ENCODE data around the gene KYNU.
"Not testable (repeated sequence)": the region's sequence is repeated elsewhere in the genome, so short reads cannot be mapped to it uniquely, and the experiment has no call there.

Gene KYNU

DNA sequence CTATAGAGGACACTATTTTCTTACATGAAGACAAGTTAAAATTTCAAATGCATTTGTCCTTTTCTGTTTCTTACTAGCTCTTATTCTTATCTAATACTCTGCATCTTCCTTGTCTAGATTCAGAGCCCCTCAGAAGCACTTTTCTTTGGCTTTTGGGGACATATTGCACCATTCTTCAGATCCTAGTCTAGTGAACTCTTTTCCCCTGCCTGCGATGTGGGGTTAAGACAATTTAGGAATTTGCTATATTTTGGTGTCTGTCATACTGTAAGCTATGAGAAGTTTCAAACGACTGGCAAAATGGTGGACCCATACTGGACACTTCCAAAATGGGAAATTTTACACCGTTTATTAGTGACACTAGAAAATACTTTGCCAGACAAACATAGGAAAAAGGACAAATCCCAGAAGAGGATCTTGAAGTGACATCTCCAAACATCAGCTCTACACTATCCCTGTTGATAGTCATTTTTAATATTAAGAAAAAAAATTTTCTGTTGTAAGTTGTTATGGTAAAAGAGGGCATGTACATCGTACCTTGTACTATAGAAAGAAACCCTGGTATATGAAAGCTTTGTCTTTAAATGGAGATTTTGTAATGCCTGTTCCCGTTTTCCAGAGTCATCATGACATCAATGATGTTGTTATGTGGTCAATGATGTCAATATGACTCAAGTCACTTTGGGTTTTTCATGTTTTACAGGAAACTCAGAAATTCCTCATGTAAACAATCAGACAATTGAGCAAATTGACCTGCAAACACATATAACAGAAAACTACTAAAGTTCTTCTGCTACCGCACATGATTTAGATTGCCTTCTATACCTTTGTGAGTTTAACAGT is 4.4 kb upstream of the KYNU start:
- no peak for DNase-seq

DNA sequence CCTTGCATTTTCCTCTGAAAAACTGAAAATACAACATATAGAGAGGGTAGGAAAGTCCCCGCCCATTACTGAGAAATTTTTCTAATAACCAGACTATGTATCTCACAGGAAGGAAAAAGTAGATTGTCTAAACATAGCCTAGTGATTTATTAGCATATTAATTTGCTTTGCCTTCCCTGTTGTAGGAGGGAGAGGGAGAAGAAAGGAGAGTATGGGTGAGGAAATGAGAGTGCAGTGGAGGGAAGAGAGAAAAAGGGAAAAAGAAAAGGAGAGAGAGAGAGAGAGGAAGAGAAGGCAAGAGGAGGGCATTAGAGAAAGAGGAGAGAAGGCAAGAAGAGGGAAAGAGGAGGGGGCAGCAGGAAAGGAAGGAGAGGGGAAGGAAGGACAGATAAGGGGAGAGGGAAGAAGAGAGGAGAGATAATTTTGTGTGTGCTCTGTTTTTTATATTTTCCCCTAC is 3.6 kb upstream of the KYNU start:
- DNase-seq: no peak

DNA sequence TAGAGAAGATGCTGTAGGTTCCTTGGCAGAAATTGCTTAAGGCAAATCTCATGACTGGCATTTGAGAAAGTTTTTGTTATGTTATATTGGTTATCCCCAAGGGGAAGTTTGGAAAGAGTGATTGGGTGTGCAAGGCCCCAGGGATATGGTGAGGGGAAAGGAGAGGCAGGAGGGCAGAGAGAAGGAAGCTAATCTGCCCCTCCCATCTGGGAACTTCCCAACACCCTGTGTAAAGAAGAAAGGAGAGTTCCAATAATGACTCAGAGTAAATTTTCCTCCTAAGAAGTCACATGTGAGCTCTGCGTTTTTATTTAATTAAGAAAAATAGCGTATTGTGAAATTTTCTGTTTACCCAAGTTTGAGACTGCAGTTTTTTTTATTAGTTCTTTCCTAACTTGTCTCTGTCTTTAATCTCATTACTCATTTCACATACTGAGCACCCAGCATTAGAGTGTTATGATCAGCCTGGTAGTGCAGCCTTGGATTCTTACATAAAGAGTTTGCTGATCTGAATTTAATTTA is 3.1 kb upstream of the KYNU start:
- no peak for DNase-seq

DNA sequence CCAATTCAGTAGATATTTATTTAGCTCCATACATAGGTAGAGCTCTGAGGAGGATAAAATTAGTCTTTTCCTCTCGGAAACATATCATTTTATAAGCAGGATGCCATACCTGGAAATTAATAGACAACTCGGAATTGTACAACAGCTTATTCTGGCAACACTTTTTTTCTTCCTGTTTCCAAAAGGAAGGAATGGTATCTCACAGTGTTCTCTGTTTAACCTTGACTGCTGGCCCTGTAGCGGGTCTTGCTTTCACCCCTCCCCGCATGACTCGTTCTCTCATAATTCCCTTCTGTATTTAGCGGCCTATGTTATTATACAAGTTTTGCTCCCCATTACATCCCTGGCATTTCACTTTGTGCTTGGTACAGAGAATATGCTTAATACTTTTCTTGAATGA is 2.5 kb upstream of the KYNU start:
- no peak for DNase-seq

DNA sequence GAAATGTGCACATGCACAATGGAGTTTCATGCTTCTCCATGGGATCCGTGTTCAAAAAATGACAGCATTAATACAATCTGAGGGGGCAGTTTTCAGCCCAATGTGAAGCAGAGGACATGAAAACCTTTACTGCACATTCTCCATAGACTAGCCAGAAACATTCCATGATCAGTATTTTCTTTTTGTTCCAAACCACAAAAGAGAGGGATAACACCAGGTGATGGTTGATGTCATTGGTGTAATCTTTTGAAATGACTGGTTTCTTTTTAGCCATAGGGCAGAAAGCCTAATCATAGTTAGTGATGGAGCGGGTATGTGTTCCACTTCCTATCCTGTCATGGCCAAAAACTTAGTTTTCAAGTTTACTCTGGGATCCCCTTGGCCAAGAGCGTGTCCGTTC is 1.8 kb upstream of the KYNU start:
- DNase-seq: no peak

DNA sequence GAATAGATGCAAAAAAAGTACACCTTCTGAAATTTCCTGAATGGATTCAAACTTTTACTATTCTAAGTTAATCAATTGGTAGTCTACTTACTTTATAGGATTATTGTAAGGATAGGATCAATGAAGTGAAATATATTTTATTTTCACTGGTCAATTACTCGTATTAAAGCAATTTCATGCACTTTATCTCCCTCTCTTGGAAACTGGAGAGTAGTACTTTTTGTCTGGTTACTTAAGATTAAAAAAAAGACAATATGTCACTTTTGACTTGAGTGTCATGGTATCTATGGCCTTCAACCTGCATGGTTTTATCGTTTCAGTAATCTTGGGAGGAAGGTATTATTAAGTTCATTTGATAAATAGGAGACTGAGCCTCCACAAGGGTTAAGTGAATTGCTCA is 1.0 kb upstream of the KYNU start:
- no peak for DNase-seq

DNA sequence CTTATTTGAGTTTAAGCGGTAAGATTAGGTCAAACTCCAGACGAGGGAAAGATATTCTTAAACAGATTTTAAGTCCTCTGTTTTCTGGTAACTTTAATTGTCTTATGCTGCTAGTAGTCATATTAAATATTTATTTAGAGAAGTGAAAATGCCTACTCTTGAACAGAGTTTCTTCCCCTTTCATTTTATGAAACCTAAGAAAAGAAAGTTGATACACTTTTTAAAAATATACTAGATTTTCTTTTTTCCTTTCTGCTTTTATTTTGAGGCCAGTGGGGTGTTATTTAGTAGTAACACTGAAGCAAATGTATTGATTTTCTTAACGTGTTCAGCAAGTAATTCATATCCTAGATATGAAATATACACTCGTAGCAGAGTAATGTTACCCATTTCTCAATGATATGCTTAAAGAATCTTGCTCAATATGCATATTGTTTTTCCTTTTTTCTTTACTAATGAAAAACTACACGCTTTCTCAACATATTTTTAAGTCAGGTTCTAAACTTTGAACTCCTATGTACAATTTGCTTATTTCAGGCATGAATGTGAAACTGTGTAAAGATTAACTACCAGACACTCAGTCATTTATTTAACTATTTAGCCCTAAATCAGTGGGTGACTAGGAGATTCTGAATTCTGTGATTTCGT is 691 bp downstream of the KYNU start:
- no peak for DNase-seq

DNA sequence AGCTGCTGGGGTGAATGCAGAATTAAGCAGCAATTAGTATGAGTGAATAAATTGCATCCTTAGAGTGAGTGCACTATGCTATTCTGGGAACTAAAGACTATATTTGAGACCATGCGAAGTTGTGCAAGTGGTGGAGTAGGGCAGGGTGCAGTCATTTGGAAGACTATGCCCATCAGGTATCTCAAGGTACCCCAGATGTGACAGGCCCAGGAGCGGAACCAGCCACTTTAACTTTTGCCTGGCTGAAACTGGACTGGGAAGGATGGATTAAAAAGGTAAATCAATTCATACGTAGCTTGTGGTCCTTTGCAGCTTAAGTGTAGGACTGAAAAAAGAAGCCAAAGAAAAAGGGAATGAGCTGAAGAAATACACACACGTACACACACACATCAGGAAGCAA is 1.7 kb downstream of the KYNU start:
- DNase-seq: no peak

DNA sequence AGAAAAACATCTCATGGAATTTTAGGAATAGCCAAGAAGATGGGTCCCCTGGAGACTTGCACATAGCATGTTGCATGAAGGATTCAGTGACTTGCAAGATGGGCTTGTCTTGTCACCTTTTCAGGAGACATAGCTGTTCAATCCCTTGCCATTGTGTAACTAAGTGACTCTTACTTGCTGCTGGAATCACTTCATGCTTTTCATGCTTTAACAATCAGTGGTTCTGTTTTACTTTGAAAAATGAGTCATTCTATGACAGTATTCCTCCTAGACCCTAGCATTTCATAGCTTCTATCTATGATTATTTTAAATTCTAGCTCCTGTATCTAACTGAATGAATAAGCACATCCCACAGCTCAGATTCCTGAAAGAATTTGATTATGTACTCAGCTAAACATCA is 2.8 kb downstream of the KYNU start:
- no peak for DNase-seq

DNA sequence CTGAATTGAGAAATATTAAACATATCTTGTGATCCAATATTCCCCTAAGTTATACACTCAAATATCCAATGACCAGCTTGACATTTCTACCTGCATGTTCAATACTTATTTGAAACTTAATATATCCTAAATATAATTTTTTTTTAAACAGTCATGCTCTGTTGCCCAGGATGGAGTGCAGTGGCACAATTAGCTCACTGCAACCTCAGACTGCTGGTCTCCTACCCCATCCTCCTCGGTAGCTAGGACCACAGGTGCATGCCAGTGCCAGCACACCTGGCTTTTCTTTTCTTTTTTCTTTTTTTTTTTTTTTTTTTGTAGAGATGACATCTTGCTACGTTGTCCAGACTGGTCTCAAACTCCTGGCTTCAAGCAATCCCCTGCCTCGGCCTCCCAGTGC is 4.2 kb downstream of the KYNU start:
- DNase-seq: no peak

DNA sequence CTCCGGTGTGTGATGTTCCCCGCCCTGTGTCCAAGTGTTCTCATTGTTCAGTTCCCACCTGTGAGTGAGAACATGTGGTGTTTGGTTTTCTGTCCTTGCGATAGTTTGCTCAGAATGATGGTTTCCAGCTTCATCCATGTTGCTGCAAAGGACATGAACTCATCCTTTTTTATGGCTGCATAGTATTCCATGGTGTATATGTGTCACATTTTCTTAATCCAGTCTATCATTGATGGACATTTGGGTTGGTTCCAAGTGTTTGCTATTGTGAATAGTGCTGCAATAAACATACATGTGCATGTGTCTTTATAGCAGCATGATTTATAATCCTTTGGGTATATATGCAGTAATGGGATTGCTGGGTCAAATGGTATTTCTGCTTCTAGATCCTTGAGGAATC is 5.0 kb downstream of the KYNU start:
- not testable (repeated sequence) for DNase-seq

DNA sequence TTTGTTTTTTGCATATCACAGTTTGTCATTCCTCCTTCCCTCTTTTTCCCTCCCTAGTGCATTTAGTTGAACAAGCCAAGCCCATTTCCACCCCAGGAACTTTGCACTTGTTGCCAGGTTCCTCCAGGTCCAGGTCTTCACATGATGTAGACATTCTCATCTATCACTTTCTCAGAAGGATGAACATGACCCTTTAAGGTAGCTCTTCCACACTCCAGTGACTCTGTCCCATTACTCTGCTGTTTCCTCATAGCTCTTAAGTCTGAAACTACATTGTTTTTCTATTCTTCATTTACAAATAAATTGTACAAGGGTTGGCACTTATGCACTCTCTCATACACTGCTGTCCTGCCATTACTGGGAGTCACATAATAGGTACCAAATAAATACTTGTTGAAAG is 6.1 kb downstream of the KYNU start:
- DNase-seq: no peak

DNA sequence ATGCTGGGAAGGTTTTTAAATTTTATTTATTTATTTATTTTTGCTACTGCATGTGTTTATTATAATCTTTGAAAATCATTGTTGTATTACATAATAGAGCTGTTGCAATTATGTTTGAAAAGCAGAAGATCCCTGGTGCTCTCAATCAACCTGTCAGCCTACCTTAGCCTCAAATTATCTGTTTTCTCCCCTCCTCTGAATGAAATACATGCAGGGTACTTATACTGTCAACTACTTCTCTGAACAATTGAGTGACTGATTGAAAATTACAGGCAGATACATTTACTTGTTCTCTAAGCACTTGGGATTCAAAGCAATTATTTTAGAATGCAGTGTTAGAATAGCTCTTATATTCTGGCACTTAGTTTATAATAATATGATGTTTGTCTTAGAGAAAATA is 8.1 kb downstream of the KYNU start:
- DNase-seq: no peak

DNA sequence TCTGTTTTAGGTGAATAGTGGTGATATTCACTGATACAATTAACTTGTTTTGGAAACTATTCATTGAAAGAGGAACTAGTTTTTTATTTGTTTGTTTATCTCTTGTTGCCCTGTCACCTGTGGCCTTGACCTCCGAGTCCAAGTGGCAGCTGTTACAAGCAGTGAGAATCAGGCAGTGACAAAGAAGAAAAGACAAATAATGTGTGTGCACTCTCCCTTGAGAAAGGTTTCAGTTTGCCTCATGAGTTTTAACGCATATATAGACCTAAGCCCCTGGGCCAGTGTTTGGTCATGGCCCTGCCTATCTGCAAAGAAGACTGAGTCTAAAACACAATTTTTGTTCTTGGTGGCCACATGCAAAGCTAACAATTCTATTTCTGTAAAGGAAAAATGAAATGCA is 15.3 kb downstream of the KYNU start:
- no peak for DNase-seq

DNA sequence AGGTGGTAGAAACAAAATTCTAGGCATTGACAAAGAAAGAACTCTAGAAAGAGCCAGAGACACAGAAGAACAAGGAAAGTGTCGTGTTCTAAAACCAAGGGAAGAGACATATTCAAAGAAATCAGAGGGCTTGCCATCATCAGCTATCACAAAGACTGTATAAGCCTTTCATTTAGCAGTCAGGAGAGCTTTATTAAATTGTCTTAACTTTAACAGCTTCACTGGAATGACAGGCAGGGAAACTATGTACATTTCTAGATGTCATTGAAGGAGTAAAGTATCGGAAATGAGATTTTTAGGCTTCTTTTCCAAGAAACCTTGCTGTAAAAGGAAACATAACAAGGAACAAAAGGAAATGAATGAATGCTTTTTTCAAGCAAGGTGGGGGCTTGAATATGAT is 15.8 kb downstream of the KYNU start:
- DNase-seq: no peak

DNA sequence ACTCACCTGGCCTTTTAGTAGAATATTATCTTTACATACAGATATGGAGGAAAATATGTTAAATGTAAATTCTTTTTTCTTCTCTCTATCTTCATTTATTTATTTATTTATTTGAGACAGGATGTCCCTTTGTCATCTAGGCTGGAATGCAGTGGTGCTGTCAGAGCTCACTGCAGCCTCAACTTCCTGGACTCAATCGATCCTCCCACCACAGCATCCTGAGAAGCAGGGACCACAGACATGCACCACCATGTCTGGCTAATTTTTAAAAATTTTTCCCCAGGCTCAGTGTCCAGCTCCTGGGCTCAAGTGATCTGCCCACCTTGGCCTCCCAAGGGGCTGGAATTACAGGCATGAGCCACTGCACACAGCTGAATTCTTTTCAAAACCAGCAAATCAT is 20.3 kb downstream of the KYNU start:
- no peak for DNase-seq

DNA sequence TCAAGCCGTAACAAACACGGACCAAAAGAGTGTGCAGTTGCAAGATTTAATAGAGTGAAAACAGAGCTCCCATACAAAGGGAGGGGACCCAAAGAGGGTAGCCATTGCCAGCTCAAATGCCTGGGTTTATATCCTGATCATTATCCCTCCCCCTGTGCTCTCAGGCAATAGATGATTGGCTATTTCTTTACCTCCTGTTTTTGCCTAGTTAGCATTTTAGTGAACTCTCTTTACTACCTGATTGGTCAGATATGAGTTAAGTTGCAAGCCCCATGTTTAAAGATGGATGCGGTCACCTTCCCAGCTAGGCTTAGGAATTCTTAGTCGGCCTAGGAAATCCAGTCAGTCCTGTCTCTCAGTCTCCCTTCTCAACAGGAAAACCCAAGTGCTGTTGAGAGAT is 22.9 kb downstream of the KYNU start:
- not testable (repeated sequence) for DNase-seq

DNA sequence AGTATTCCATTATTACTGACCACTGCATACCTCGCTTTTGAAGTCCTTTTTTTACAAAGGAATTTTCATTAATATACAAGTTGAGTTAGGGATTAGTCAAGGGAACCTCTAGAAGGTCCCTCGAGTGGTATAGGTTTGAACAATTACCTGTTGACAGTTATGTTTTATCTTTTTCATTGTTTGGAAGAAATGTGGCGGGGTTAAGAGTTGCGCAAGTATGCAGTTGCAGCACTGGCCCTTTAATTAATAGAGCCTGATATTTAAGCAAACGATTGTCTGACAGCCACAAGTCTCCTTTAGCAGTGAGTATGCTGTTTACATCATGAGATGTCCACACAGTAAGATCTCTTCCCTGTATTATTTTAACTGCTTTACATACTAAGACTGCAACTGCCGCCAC is 24.3 kb downstream of the KYNU start:
- DNase-seq: no peak

DNA sequence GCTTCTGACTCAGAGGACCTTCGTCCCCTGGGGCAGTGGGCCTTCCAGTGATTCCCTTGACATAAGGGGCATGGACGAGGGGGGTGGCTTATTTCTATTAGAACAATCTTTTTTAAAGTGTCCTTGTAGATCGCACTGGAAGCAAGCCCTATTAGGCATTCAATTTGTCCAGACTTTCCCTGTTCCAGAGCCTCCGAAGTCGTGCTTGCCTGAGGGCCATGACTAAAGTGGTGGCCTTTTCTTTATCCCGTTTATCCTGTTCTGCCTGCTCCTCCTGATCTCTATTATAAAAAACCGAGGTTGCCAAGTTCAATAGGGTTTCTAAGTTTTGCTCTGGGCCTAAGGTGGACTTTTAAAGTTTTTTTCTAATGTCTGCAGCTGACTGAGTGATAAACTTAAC is 26.3 kb downstream of the KYNU start:
- not testable (repeated sequence) for DNase-seq

DNA sequence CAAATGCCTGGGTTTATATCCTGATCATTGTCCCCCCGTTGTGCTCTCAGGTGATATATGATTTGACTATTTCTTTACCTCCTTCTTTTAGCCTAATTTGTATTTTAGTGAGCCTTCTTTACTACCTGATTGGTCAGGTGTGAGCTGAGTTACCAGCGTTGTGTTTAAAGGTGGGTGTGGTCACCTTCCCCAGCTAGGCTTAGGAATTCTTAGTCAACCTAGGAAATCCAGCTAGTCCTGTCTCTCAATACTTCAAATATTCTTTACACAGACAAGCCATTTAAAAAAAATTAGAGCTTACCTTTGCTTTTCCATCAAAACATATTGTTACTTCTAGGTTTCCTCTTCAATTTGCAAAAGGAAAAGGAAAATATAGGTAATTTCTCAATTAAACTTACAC is 30.2 kb downstream of the KYNU start:
- no peak for DNase-seq

DNA sequence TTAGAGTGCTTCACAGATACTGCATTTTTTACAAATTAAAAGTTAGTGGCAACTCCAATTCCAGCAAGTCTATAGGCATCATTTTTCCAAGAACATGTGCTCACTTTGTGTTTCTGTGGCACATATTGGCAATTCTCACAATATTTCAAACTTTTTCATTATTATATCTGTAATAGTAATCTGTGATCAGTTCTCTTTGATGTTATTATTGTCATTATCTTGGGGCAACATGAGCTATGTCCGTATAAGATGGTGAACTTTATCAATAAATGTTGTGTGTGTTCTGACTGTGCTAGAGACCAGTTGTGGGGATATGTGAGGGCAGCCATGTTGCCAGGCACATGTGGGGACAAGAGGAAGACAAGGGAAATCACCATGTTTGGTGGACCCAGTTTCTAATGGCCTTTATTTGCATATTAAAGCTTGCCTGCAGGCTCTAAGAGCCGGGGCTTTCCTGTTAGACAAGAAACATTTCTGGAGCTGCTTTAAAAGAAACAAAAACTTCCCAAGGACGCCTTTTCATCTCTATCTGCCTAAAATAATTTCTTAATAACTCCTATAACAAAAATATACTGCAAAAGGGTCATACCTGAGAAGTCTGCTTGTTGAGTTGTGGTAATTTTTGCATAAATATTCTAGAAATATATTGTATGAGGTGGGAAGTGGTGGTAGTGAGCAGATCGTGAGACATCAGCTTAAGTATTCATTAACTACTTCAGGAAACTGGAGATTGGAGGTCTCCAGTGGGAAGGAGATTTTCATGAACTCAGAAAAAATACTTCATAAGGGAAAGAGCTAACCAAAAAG is 37.2 kb downstream of the KYNU start:
- DNase-seq: no peak

DNA sequence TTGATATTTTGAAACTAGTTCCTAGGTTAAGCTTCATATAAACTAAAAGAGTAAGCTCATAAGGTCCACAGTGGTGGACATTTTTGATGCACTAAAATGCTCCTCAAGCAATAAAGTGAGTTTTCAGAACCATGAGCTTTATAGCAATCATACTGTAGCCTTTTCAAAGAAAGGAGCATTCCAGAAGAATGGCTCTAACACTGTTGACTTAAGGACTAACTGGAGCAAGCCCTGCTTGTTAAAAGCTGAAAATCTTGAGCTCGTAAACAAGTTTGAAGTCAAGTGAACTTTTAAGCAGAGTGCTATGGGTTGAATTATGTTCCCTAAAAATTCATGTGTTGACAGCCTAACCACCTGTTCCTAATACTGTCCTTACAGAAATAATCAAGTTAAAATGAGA is 38.0 kb downstream of the KYNU start:
- no peak for DNase-seq

DNA sequence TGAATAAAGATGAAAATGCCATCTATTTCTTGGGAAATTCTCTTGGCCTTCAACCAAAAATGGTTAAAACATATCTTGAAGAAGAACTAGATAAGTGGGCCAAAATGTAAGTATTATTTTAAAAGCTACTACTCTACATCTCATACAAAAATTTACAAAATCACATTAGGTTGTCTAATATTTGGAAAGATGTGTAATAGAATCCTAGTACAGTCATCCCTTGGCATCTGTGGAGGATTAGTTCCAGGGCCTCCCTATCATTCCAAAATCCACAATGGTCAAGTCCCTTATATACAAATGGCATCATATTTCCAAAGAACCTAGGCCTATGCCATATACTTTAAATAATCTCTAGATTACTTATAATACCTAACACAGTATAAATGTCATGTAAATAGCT is 41.2 kb downstream of the KYNU start:
- no peak for DNase-seq

DNA sequence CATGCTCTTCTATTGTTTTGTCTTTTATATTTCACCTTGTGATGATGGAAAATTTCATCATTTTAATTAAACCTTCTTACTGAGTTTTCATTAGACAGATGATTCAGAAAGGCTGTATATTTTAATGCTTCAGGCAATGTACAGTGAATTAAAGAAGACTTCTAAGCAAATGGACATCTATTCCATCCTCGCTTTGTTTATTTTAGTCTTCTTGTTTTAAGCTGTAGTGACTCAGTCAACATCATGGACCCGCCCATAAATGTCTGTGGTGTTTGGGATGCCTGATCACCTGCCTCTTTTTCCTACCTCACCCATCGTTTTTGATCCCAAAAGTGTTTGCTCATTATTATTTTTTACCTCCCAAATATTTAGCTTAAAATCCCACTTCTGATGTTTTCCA is 43.1 kb downstream of the KYNU start:
- no peak for DNase-seq
